PFSK-1 (cell line): ENCODE data around the gene NFIC.

ENCODE experiments used
- FOXP2 ChIP-seq: optimal IDR thresholded peaks from 2 replicates; pipeline ENCODE3; 2011; ENCODE audit warnings: borderline replicate concordance, control low read depth, inconsistent platforms; ENCODE audit not compliant: insufficient read depth; ENCODE audit errors: extremely low read length, extremely low read depth
- POLR2AphosphoS5 ChIP-seq: IDR thresholded peaks from 2 replicates; pipeline ENCODE4 v1.6.1; 2012; ENCODE audit warnings: low read depth, mild to moderate bottlenecking, control low read depth, low read length, moderate library complexity
- SIN3A ChIP-seq: IDR thresholded peaks from 2 replicates; pipeline ENCODE4 v1.6.1; 2012; ENCODE audit warnings: mild to moderate bottlenecking, low read length, moderate library complexity, borderline replicate concordance; ENCODE audit not compliant: insufficient read depth
- TAF1 ChIP-seq: IDR thresholded peaks from 2 replicates; pipeline ENCODE4 v1.6.1; 2012; ENCODE audit warnings: low read length, control low read depth, borderline replicate concordance; ENCODE audit not compliant: insufficient read depth
- TF ChIP-seq, protein P1 (sequence below), 2 experiments: IDR thresholded peaks; 2 replicates each; pipeline versions ENCODE4 v1.6.1 to v1.8.0; 2011 to 2012; ENCODE audit warnings: low read depth in 2 of 2, low read length in 2 of 2, control low read depth in 1 of 2, inconsistent platforms in 1 of 2, mild to moderate bottlenecking in 1 of 2, moderate library complexity in 1 of 2; ENCODE audit not compliant: insufficient read depth in 1 of 2

- TF ChIP-seq, protein P1, sequence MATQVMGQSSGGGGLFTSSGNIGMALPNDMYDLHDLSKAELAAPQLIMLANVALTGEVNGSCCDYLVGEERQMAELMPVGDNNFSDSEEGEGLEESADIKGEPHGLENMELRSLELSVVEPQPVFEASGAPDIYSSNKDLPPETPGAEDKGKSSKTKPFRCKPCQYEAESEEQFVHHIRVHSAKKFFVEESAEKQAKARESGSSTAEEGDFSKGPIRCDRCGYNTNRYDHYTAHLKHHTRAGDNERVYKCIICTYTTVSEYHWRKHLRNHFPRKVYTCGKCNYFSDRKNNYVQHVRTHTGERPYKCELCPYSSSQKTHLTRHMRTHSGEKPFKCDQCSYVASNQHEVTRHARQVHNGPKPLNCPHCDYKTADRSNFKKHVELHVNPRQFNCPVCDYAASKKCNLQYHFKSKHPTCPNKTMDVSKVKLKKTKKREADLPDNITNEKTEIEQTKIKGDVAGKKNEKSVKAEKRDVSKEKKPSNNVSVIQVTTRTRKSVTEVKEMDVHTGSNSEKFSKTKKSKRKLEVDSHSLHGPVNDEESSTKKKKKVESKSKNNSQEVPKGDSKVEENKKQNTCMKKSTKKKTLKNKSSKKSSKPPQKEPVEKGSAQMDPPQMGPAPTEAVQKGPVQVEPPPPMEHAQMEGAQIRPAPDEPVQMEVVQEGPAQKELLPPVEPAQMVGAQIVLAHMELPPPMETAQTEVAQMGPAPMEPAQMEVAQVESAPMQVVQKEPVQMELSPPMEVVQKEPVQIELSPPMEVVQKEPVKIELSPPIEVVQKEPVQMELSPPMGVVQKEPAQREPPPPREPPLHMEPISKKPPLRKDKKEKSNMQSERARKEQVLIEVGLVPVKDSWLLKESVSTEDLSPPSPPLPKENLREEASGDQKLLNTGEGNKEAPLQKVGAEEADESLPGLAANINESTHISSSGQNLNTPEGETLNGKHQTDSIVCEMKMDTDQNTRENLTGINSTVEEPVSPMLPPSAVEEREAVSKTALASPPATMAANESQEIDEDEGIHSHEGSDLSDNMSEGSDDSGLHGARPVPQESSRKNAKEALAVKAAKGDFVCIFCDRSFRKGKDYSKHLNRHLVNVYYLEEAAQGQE (IDR thresholded peaks at IDR 0.05; ENCODE audit: insufficient read depth in 1 of 2, low read depth in 2 of 2, low read length in 2 of 2): no peak
- TF ChIP-seq POLR2AphosphoS5: no peak
- no peak for TF ChIP-seq TAF1
- no peak for TF ChIP-seq FOXP2
- TF ChIP-seq SIN3A: no peak
Measured at GRCh38 chr19:3340340-3340739, 26.0 kb upstream of the NFIC start.
